ENCODE measurements around the gene HS3ST2. TPM values are rescaled to one million over a fixed set of nuclear protein-coding genes. Genes with fewer than 3 reads are reported as not detected.
"Not testable (repeated sequence)": the region's sequence is repeated elsewhere in the genome, so short reads cannot be mapped to it uniquely, and the experiment has no call there.

Gene HS3ST2
- total RNA-seq, 1 donor from 2014 or later: 11.8 TPM

DNA sequence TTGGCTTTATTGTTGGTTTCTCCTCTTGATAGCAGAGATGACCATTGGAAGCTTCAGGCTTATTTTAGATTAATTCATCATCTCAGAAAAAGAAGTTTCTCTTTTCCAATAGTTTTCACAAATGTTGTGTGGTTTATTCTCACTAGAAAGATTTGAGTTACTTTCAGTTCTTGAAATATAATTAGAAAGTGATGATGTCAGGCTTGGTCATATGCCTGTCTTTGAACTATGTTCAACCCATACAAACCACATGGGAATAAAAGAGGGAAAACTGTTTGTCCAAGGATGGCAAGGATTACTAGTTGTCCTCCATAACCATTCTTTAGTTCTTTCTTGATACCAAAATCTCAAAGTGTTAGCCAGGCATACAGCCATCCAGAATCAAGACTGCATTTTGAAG, 3.7 kb upstream of the HS3ST2 start:
- no peaks in the 10 kb centered on the region for H3K9me3 ChIP-seq
- H3K36me3 ChIP-seq: no peaks in the 10 kb centered on the region
- no peak overlapping the region for H3K4me3 ChIP-seq
- DNase-seq (ENCODE audit: extremely low spot score in 2 of 2): no peak
- peaks cover 5% of the 10 kb centered on the region for H3K27me3 ChIP-seq
- intact Hi-C loops (cut with DNase I): no loop called here
- TF ChIP-seq, protein P1, sequence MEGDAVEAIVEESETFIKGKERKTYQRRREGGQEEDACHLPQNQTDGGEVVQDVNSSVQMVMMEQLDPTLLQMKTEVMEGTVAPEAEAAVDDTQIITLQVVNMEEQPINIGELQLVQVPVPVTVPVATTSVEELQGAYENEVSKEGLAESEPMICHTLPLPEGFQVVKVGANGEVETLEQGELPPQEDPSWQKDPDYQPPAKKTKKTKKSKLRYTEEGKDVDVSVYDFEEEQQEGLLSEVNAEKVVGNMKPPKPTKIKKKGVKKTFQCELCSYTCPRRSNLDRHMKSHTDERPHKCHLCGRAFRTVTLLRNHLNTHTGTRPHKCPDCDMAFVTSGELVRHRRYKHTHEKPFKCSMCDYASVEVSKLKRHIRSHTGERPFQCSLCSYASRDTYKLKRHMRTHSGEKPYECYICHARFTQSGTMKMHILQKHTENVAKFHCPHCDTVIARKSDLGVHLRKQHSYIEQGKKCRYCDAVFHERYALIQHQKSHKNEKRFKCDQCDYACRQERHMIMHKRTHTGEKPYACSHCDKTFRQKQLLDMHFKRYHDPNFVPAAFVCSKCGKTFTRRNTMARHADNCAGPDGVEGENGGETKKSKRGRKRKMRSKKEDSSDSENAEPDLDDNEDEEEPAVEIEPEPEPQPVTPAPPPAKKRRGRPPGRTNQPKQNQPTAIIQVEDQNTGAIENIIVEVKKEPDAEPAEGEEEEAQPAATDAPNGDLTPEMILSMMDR (IDR thresholded peaks at IDR 0.05): no peak
- TF ChIP-seq POLR2AphosphoS5 (IDR thresholded peaks at IDR 0.05; ENCODE audit: insufficient read depth in 1 of 2, low read depth in 1 of 2) (no peak), POLR2A (IDR thresholded peaks at IDR 0.05) (no peak)
- peaks cover 17% of the 10 kb centered on the region for H3K4me1 ChIP-seq
- no peak overlapping the region for H3K27ac ChIP-seq

DNA sequence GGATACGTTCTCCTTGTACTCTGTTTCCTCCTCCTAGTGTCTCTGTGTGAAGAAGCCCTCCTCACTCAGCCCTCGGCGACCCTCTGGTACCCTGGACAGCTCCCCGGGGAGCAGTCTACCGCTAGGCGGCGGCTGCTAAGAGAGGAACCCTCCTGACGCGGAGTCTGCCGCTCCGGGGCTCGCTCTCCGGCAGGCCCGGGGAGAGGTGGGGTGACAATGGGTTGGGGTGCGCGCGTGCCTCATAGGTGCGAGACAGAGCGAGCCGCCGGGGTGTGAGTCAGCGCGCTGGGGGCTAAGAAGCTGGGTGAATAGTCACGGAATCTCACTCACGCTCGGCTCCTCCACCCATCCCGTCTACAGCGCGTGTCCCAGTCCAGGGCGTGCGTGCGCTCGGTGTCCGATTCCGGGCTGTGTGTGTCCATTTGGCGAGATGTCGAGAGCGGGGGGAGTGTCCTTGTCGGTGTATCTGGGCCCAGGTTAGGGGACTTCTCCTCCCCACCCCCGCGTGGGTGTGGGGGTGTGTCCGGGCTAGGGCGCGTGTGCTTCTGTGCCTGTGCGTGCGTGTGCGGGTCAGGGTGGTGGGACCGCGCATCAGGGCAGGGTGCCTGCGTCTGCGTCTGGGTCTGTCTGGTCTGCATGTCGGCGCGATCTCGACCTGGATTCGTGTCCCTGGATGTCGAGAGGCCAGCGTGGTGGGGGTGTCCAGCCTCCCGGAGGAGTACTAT, 577 bp upstream of the HS3ST2 start:
- TF ChIP-seq POLR2AphosphoS5 (IDR thresholded peaks at IDR 0.05; ENCODE audit: insufficient read depth in 1 of 2, low read depth in 1 of 2): no peak
- TF ChIP-seq, protein P1 (IDR thresholded peaks at IDR 0.05): peak in 1 of 3 experiments; percentile 19
- no peak for TF ChIP-seq POLR2A (IDR thresholded peaks at IDR 0.05)
- H3K27ac ChIP-seq: no peak overlapping the region
- peaks cover 17% of the 10 kb centered on the region for H3K4me1 ChIP-seq
- DNase-seq (ENCODE audit: extremely low spot score in 2 of 2): no peak
- H3K36me3 ChIP-seq: no peaks in the 10 kb centered on the region
- H3K27me3 ChIP-seq: peaks cover 5% of the 10 kb centered on the region
- no peaks in the 10 kb centered on the region for H3K9me3 ChIP-seq
- H3K4me3 ChIP-seq: peak overlapping the region; percentile 35 to 39
- intact Hi-C loops (cut with DNase I): no loop called here

DNA sequence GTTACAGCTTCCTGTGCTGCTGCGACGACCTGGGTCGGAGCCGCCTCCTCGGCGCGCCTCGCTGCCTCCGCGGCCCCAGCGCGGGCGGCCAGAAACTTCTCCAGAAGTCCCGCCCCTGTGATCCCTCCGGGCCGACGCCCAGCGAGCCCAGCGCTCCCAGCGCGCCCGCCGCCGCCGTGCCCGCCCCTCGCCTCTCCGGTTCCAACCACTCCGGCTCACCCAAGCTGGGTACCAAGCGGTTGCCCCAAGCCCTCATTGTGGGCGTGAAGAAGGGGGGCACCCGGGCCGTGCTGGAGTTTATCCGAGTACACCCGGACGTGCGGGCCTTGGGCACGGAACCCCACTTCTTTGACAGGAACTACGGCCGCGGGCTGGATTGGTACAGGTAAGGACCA, 746 bp downstream of the HS3ST2 start:
- Histone ChIP-seq H3K9me3 (no peaks in the 10 kb centered on the region), H3K27ac (no peak overlapping the region), H3K27me3 (peaks cover 5% of the 10 kb centered on the region), H3K4me3 (peak overlapping the region; percentile 35 to 39), H3K36me3 (no peaks in the 10 kb centered on the region), H3K4me1 (peaks cover 17% of the 10 kb centered on the region)
- no peak for TF ChIP-seq POLR2A (IDR thresholded peaks at IDR 0.05)
- TF ChIP-seq POLR2AphosphoS5 (IDR thresholded peaks at IDR 0.05; ENCODE audit: insufficient read depth in 1 of 2, low read depth in 1 of 2): no peak
- TF ChIP-seq, protein P1 (IDR thresholded peaks at IDR 0.05): no peak
- intact Hi-C loops (cut with DNase I): no loop called here
- no peak for DNase-seq (ENCODE audit: extremely low spot score in 2 of 2)

DNA sequence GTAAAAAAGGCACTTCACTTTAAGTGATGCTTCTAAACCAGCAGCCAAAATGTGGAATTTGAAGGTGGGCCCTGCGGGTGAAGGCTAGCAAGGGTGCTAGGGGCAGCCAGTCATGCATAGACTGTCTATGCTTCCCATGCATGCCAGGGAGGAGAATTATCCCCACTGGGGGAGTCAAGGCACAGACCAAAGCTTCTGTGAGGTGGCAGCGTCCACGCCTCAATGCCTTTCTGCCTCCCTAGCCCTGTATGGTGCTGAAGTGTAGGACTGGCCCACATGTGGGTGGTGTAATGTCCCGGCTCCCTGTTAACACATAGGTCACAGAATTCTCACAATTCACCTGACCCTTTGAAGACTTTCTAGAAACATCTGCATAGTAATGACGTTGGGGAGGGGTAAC, 1.9 kb downstream of the HS3ST2 start:
- peaks cover 5% of the 10 kb centered on the region for H3K27me3 ChIP-seq
- DNase-seq (ENCODE audit: extremely low spot score in 2 of 2): no peak
- no peak overlapping the region for H3K4me3 ChIP-seq
- intact Hi-C loops (cut with DNase I): no loop called here
- H3K27ac ChIP-seq: no peak overlapping the region
- H3K4me1 ChIP-seq: peaks cover 17% of the 10 kb centered on the region
- no peak for TF ChIP-seq POLR2A (IDR thresholded peaks at IDR 0.05)
- TF ChIP-seq, protein P1 (IDR thresholded peaks at IDR 0.05): no peak
- no peak for TF ChIP-seq POLR2AphosphoS5 (IDR thresholded peaks at IDR 0.05; ENCODE audit: insufficient read depth in 1 of 2, low read depth in 1 of 2)
- H3K36me3 ChIP-seq: no peaks in the 10 kb centered on the region
- H3K9me3 ChIP-seq: no peaks in the 10 kb centered on the region

DNA sequence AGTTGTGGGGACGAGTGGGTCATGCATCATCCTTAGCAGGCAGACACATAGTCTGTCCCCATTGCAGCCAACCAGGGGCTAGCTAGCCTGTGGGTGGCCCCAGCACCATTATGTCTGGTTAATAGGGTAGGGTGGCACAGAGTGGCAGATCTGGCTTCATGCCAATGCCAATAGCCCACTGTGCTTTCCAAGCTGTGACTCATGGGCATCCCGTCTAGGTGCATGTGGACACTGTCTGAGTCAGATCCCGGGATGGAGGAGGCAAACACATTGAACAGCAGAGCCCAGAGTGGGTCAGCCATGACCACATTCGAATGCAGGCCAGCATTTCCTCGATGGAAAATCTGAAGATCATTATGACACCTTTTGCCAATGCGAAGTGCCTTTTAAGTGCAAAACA, 2.5 kb downstream of the HS3ST2 start:
- intact Hi-C loops (cut with DNase I): no loop called here
- Histone ChIP-seq H3K27ac (no peak overlapping the region), H3K27me3 (peaks cover 5% of the 10 kb centered on the region), H3K9me3 (no peaks in the 10 kb centered on the region), H3K4me1 (peaks cover 17% of the 10 kb centered on the region), H3K4me3 (no peak overlapping the region), H3K36me3 (no peaks in the 10 kb centered on the region)
- TF ChIP-seq, protein P1 (IDR thresholded peaks at IDR 0.05): no peak
- TF ChIP-seq POLR2A (IDR thresholded peaks at IDR 0.05) (no peak), POLR2AphosphoS5 (IDR thresholded peaks at IDR 0.05; ENCODE audit: insufficient read depth in 1 of 2, low read depth in 1 of 2) (no peak)
- DNase-seq (ENCODE audit: extremely low spot score in 2 of 2): no peak

DNA sequence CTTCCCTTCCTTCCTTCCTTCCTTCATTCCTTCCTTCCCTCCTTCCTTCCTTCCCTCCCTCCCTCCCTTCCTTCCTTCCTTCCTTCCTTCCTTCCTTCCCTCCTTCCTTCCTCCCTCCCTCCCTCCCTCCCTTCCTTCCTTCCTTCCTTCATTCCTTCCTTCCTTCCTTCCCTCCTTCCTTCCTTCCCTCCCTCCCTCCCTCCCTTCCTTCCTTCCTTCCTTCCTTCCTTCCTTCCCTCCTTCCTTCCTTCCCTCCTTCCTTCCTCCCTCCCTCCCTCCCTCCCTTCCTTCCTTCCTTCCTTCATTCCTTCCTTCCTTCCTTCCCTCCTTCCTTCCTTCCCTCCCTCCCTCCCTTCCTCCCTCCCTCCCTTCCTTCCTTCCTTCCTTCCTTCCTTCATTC, 4.8 kb downstream of the HS3ST2 start:
- H3K27me3 ChIP-seq; H3K4me3 ChIP-seq; DNase-seq (ENCODE audit: extremely low spot score in 2 of 2); H3K27ac ChIP-seq; H3K9me3 ChIP-seq; H3K36me3 ChIP-seq; intact Hi-C loops (cut with DNase I): not testable (repeated sequence)
- peaks cover 13% of the 10 kb centered on the region for H3K4me1 ChIP-seq

Measured in vagina (tissue), 2 donors.